GM21360 (cell line): ENCODE results near the gene SLC29A4.

Source experiments
- ATAC-seq: cut with Tn5 transposase; IDR thresholded peaks from one replicate; pipeline ENCODE4 v1.9.1; 2021; ENCODE audit warnings: mild to moderate bottlenecking, moderate library complexity; ENCODE audit not compliant: unreplicated experiment

The SLC29A4 gene

GRCh38 chr7:5350600-5351385 lies 68.0 kb downstream of the SLC29A4 start:
- ATAC-seq: no peak

- ATAC-seq: no peak
These were observed 68.9 kb downstream of the SLC29A4 start for GRCh38 chr7:5351507-5352265.

- no peak for ATAC-seq
These were observed 69.8 kb downstream of the SLC29A4 start for GRCh38 chr7:5352440-5353010.

DNA sequence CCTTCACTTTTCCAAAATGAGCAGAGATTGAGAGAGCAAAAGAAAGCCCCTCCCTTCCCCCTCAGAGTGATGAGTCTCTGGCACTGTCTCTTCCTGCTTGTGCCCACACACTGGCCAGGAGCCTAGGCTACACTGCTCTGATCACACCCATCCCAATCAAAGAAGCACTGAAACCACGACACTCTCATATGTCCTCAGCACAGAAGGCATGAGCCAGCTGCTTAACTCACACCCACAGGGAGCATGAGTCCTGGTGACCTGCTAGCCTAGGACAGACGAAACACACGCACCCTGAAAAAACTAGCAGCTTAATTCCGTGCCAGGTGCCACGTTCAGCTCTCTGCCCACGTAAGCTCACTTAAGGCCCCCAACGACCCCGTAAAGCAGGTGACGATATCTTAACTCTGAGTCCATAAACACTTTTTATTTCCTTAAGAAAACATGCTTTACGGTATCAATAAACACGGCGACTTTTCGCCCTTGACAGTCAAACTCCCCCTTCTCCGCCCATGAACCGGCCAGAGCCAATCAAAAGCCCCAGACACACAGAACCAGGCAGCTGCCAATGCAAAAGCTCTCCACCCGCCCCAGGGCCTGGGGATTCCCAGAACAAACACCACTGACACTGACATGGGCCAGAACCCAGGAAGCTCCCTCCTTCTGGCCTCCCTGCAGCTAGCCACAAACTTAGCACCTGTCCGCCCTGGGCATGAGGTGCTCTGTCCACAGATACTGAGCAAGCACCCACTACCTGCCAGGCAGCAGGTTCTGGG lies 71.9 kb downstream of the SLC29A4 start:
- ATAC-seq: no peak
